ENCODE results near the gene FMN2. TPM values are rescaled to one million over a fixed set of nuclear protein-coding genes. Genes with fewer than 3 reads are reported as not detected.
"Not testable (repeated sequence)": the region's sequence is repeated elsewhere in the genome, so short reads cannot be mapped to it uniquely, and the experiment has no call there.

FMN2 gene
- total and polyA plus RNA-seq, 4 donors: 17.1 to 78.7 (median 46.5) TPM

DNA sequence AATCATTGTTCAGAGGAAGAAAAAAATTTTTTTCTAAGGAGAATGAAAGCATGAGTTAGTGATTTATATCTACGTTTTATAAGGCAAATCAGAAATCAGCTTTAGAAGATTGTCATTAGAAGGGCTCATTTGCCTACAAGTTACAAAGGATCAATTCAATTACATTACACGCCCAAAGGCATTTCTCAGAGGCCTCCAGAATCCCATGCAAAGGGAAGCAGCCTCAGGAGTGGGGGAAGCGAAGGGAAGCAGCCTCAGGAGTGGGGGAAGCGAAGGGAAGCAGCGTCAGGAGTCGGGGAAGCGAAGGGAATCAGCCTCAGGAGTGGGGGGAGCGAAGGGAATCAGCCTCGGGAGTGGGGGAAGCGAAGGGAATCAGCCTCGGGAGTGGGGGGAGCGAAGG lies 314.1 kb downstream of the FMN2 start:
- H3K9me3 ChIP-seq (ENCODE audit: control insufficient read depth, insufficient read depth, low read length): no peaks in the 10 kb centered on the region
- no peak overlapping the region for H3K27ac ChIP-seq (ENCODE audit: low read depth, low read length)
- WGBS (ENCODE audit: insufficient coverage): 94% methylated on average over 9 of the region's 12 CpGs
- H3K27me3 ChIP-seq (ENCODE audit: control insufficient read depth, insufficient read depth, low read length): no peaks in the 10 kb centered on the region
- H3K4me3 ChIP-seq (ENCODE audit: low read depth, low read length): no peak overlapping the region
- peaks cover 4% of the 10 kb centered on the region for H3K36me3 ChIP-seq (ENCODE audit: control insufficient read depth, insufficient read depth, low read length)
- no peaks in the 10 kb centered on the region for H3K4me1 ChIP-seq (ENCODE audit: control insufficient read depth, insufficient read depth, low read length)
- DNase-seq (ENCODE audit: low read depth in 4 of 6, low spot score in 6 of 6): no peak

DNA sequence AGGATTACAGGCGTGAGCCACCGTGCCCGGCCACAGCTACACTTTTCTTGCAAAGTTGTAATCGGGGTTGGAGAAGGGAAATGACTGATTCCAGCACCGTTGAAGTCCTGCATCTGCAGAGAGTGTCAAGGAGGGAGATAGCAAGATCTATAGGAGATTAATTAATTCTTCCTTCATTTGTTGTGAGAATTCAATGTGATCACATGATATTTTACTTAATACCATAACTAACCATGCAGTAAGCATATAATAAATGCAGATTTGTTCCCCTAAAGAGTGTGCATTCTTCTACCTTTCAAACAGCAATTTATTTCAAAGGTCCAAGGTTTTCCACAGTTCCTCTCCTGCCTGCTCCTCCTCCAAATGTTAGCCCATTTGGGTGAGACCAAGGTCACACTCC lies 315.7 kb downstream of the FMN2 start:
- Histone ChIP-seq H3K9me3 (ENCODE audit: control insufficient read depth, insufficient read depth, low read length) (no peaks in the 10 kb centered on the region), H3K27me3 (ENCODE audit: control insufficient read depth, insufficient read depth, low read length) (no peaks in the 10 kb centered on the region), H3K4me3 (ENCODE audit: low read depth, low read length) (no peak overlapping the region), H3K4me1 (ENCODE audit: control insufficient read depth, insufficient read depth, low read length) (no peaks in the 10 kb centered on the region), H3K36me3 (ENCODE audit: control insufficient read depth, insufficient read depth, low read length) (peaks cover 4% of the 10 kb centered on the region), H3K27ac (ENCODE audit: low read depth, low read length) (no peak overlapping the region)
- DNase-seq (ENCODE audit: low read depth in 4 of 6, low spot score in 6 of 6): no peak
- WGBS (ENCODE audit: insufficient coverage): no CpG with 5 or more reads among the region's 5 CpGs

DNA sequence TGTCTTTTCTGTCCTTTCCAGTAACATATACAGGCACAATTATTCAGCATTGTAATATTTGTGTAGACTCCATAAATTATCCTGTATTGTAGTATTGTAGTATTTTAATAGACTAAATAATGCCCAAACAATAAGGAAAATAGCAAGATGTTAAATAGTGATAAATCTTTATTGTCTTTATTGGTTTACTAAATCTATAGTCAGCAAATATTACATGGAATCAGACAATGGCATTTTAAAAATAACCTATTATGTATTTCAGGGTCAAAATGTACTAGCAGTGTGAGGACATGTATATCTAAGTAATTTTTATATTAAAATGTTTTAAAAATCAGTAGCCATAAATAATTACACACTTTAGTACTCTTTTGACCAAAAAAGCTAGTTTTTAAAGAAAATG lies 317.9 kb downstream of the FMN2 start:
- H3K4me1 ChIP-seq (ENCODE audit: control insufficient read depth, insufficient read depth, low read length): no peaks in the 10 kb centered on the region
- no peak overlapping the region for H3K27ac ChIP-seq (ENCODE audit: low read depth, low read length)
- peaks cover 4% of the 10 kb centered on the region for H3K36me3 ChIP-seq (ENCODE audit: control insufficient read depth, insufficient read depth, low read length)
- H3K9me3 ChIP-seq (ENCODE audit: control insufficient read depth, insufficient read depth, low read length): no peaks in the 10 kb centered on the region
- H3K4me3 ChIP-seq (ENCODE audit: low read depth, low read length): no peak overlapping the region
- DNase-seq (ENCODE audit: low read depth in 4 of 6, low spot score in 6 of 6): no peak
- no peaks in the 10 kb centered on the region for H3K27me3 ChIP-seq (ENCODE audit: control insufficient read depth, insufficient read depth, low read length)

DNA sequence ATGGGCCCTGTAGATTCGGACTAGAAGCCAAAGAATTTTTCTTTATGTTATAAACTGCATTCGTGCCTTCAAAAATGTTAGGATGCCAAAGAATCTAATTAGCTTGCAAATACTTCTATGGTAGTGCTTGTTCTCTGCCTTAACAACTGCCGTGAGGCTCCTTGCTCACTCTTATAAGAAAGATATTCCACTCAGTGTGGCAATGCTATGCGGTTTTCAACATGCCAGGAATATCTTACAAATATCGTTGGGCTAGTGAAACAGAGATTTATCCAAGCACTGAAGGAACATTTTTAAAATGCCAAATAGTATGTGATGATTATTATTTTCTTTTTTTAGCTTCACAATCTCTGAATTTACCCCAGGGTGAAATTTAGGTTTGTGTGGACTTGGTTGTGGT lies 322.0 kb downstream of the FMN2 start:
- Histone ChIP-seq H3K36me3 (ENCODE audit: control insufficient read depth, insufficient read depth, low read length) (no peaks in the 10 kb centered on the region), H3K4me1 (ENCODE audit: control insufficient read depth, insufficient read depth, low read length) (no peaks in the 10 kb centered on the region), H3K27ac (ENCODE audit: low read depth, low read length) (no peak overlapping the region), H3K9me3 (ENCODE audit: control insufficient read depth, insufficient read depth, low read length) (no peaks in the 10 kb centered on the region), H3K27me3 (ENCODE audit: control insufficient read depth, insufficient read depth, low read length) (no peaks in the 10 kb centered on the region), H3K4me3 (ENCODE audit: low read depth, low read length) (no peak overlapping the region)
- DNase-seq (ENCODE audit: low read depth in 4 of 6, low spot score in 6 of 6): no peak
- WGBS (ENCODE audit: insufficient coverage): 86% methylated on average over 1 of the region's 5 CpGs

DNA sequence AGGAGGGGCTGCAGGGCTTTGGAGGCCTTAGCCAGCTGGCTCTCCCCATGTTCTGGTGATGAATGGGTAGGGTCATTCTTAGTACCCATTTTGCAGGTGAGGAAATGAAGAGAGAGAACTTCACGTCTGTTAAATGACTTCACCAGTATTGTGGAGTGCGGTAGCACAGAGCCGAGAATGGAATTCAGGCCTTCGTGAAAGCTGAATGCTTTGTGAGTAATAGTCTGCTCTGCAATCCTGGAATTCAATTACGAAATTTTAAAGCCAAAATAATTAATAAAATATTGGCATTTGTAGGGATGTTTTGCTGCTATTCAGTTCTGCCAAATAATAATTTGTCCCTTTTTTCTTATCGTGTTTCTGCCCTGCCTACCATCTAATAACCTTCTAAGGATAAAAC lies 322.6 kb downstream of the FMN2 start:
- Histone ChIP-seq H3K4me1 (ENCODE audit: control insufficient read depth, insufficient read depth, low read length) (no peaks in the 10 kb centered on the region), H3K27me3 (ENCODE audit: control insufficient read depth, insufficient read depth, low read length) (no peaks in the 10 kb centered on the region), H3K36me3 (ENCODE audit: control insufficient read depth, insufficient read depth, low read length) (no peaks in the 10 kb centered on the region), H3K9me3 (ENCODE audit: control insufficient read depth, insufficient read depth, low read length) (no peaks in the 10 kb centered on the region), H3K4me3 (ENCODE audit: low read depth, low read length) (no peak overlapping the region), H3K27ac (ENCODE audit: low read depth, low read length) (no peak overlapping the region)
- WGBS (ENCODE audit: insufficient coverage): 96% methylated on average over 4 of the region's 6 CpGs
- DNase-seq (ENCODE audit: low read depth in 4 of 6, low spot score in 6 of 6): no peak

DNA sequence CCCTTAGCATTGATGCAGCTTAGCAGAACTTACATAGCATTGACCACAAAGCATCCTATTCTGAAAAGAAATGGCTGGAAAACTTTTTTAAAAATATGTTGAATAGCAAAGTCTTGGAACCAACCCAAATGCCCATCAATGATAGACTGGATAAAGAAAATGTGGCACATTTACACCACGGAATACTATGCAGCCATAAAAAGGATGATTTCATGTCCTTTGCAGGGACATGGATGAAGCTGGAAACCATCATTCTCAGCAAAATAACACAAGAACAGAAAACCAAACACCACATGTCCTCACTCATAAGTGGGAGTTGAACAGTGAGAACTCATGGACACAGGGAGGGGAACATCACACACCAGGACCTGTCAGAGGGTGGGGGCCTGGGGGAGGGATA lies 323.3 kb downstream of the FMN2 start:
- not testable (repeated sequence) for DNase-seq (ENCODE audit: low read depth in 4 of 6, low spot score in 6 of 6); H3K27ac ChIP-seq (ENCODE audit: low read depth, low read length); H3K27me3 ChIP-seq (ENCODE audit: control insufficient read depth, insufficient read depth, low read length); H3K4me3 ChIP-seq (ENCODE audit: low read depth, low read length); H3K36me3 ChIP-seq (ENCODE audit: control insufficient read depth, insufficient read depth, low read length); H3K4me1 ChIP-seq (ENCODE audit: control insufficient read depth, insufficient read depth, low read length); H3K9me3 ChIP-seq (ENCODE audit: control insufficient read depth, insufficient read depth, low read length)
- no CpG with 5 or more reads among the region's 1 CpG for WGBS (ENCODE audit: insufficient coverage)

DNA sequence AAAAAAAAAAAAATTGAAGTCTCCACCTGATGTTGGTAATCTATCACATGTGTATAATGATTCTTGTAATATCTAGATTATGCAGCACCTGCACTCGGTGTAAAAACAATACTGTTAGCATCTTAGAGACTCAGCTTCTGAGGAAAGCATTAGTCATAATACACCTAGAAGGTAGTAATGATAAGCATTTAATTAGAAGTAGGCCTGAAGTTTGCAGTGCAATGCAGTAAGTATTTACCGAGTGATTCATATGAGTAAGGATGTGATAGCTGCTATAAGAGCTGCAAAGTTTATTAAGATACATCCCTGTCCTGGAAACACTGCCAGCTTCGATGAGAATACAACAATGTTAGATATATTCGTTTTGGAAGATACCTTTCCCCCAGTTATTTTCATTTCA lies 323.8 kb downstream of the FMN2 start:
- WGBS (ENCODE audit: insufficient coverage): 100% methylated on average over 3 of the region's 4 CpGs
- no peak for DNase-seq (ENCODE audit: low read depth in 4 of 6, low spot score in 6 of 6)
- Histone ChIP-seq H3K9me3 (ENCODE audit: control insufficient read depth, insufficient read depth, low read length) (no peaks in the 10 kb centered on the region), H3K36me3 (ENCODE audit: control insufficient read depth, insufficient read depth, low read length) (no peaks in the 10 kb centered on the region), H3K4me3 (ENCODE audit: low read depth, low read length) (no peak overlapping the region), H3K4me1 (ENCODE audit: control insufficient read depth, insufficient read depth, low read length) (no peaks in the 10 kb centered on the region), H3K27ac (ENCODE audit: low read depth, low read length) (no peak overlapping the region), H3K27me3 (ENCODE audit: control insufficient read depth, insufficient read depth, low read length) (no peaks in the 10 kb centered on the region)

DNA sequence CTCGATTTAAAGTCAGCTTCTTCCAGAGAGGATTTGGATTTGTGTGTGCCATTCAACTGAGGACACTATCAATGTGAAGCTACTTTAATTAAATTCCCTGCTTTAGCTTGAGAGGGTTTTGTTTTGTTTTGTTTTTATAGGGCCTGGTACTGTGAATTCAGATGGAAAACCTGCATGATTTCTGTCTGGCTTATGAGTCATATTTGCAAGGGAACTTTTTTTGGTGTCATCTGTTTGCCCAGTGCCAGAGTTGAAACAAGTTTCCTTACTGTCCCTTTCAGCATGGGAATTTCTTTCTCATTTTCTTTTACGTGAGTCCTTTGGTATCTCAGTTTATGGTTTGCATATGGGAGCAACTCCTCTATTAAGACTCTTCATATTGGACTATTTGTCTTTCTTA lies 325.6 kb downstream of the FMN2 start:
- no peak overlapping the region for H3K27ac ChIP-seq (ENCODE audit: low read depth, low read length)
- H3K4me1 ChIP-seq (ENCODE audit: control insufficient read depth, insufficient read depth, low read length): no peaks in the 10 kb centered on the region
- no peaks in the 10 kb centered on the region for H3K36me3 ChIP-seq (ENCODE audit: control insufficient read depth, insufficient read depth, low read length)
- H3K9me3 ChIP-seq (ENCODE audit: control insufficient read depth, insufficient read depth, low read length): no peaks in the 10 kb centered on the region
- no peak for DNase-seq (ENCODE audit: low read depth in 4 of 6, low spot score in 6 of 6)
- H3K4me3 ChIP-seq (ENCODE audit: low read depth, low read length): no peak overlapping the region
- no CpG with 5 or more reads among the region's 2 CpGs for WGBS (ENCODE audit: insufficient coverage)
- no peaks in the 10 kb centered on the region for H3K27me3 ChIP-seq (ENCODE audit: control insufficient read depth, insufficient read depth, low read length)

DNA sequence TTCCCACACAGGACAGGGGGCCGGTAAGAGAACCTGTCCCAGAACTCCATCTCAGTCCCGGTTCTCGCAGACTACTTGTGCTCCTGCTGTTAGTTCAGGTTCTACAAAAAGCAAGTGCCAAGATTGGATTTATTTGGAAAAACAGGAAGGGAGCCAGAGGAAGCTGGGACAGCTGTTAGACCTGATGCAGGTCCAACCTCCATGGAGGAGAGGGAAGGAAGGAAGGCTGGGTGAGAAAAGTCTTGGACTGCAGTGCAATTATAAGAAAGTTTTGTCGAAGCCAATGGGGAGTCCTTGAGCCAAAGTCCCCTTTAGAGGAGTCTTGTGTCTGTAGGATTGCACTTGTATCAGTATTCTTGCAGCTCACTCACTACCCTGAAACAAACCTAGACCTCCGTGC lies 329.1 kb downstream of the FMN2 start:
- H3K27ac ChIP-seq (ENCODE audit: low read depth, low read length): no peak overlapping the region
- H3K27me3 ChIP-seq (ENCODE audit: control insufficient read depth, insufficient read depth, low read length): no peaks in the 10 kb centered on the region
- no peaks in the 10 kb centered on the region for H3K9me3 ChIP-seq (ENCODE audit: control insufficient read depth, insufficient read depth, low read length)
- no peak for DNase-seq (ENCODE audit: low read depth in 4 of 6, low spot score in 6 of 6)
- H3K36me3 ChIP-seq (ENCODE audit: control insufficient read depth, insufficient read depth, low read length): peaks cover 3% of the 10 kb centered on the region
- WGBS (ENCODE audit: insufficient coverage): 100% methylated on average over 1 of the region's 5 CpGs
- H3K4me3 ChIP-seq (ENCODE audit: low read depth, low read length): no peak overlapping the region
- H3K4me1 ChIP-seq (ENCODE audit: control insufficient read depth, insufficient read depth, low read length): no peaks in the 10 kb centered on the region

DNA sequence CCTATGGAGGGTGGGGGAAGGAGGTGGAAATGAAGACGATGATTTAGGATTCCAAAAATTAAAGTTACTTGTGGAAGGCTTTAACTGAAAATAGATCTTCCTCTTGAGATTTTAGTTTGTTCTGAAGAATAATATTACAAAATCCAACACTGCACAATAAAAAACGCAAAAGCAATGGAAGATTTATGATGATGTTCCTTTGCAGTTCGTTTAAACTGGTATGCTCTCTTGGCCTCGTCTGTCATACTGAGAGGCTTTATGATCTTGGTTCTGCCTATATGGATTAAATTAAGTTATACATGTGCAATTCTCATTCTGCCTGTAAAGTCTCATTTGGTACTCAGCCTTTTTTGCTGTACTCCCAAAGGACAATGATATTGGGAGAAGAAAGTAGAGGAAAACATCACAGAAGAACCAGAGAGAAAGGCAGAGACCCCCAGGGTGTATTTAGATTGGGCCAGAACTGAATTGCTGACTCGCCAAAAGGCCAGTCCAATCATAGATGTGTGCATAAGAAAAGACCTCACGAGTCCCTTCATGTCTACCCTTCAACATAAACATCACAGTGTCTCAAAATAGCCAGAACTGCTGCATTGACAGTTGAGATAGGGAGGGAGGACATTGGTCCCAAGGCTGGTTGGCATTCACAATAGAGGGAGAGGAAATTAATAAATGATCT lies 331.7 kb downstream of the FMN2 start:
- Histone ChIP-seq H3K27ac (ENCODE audit: low read depth, low read length) (no peak overlapping the region), H3K36me3 (ENCODE audit: control insufficient read depth, insufficient read depth, low read length) (peaks cover 3% of the 10 kb centered on the region), H3K4me3 (ENCODE audit: low read depth, low read length) (no peak overlapping the region), H3K4me1 (ENCODE audit: control insufficient read depth, insufficient read depth, low read length) (no peaks in the 10 kb centered on the region), H3K9me3 (ENCODE audit: control insufficient read depth, insufficient read depth, low read length) (no peaks in the 10 kb centered on the region), H3K27me3 (ENCODE audit: control insufficient read depth, insufficient read depth, low read length) (no peaks in the 10 kb centered on the region)
- DNase-seq (ENCODE audit: low read depth in 4 of 6, low spot score in 6 of 6): peak in 1 of 6 donors; percentile 10
- WGBS (ENCODE audit: insufficient coverage): no CpG with 5 or more reads among the region's 6 CpGs

Measured in spinal cord (tissue), 10 donors.